GM18505 (cell line): ENCODE data around the gene TMEM151A.
"Not testable (repeated sequence)": the region's sequence is repeated elsewhere in the genome, so short reads cannot be mapped to it uniquely, and the experiment has no call there.

Source experiments
- ATAC-seq: cut with Tn5 transposase; IDR thresholded peaks from one replicate; pipeline ENCODE4 v1.9.1; 2021; ENCODE audit not compliant: unreplicated experiment
- POLR2A ChIP-seq: IDR thresholded peaks from 4 replicates; pipeline ENCODE4 v1.6.1; 2011; ENCODE audit warnings: borderline replicate concordance; ENCODE audit not compliant: insufficient read depth, insufficient read length; ENCODE audit errors: extremely low read depth

TMEM151A gene

GRCh38 chr11:66291706-66292542, at the start of gene TMEM151A:
Gene TMEM151A, plus strand, starts transcription at chr11:66291894. Its CDS starts 120 bp downstream, at chr11:66292014.
- TF ChIP-seq POLR2A: no peak
- no peak for ATAC-seq

- no peak for ATAC-seq
- no peak for TF ChIP-seq POLR2A
These were observed 49.5 kb upstream of the TMEM151A start for GRCh38 chr11:66242095-66242765.

DNA sequence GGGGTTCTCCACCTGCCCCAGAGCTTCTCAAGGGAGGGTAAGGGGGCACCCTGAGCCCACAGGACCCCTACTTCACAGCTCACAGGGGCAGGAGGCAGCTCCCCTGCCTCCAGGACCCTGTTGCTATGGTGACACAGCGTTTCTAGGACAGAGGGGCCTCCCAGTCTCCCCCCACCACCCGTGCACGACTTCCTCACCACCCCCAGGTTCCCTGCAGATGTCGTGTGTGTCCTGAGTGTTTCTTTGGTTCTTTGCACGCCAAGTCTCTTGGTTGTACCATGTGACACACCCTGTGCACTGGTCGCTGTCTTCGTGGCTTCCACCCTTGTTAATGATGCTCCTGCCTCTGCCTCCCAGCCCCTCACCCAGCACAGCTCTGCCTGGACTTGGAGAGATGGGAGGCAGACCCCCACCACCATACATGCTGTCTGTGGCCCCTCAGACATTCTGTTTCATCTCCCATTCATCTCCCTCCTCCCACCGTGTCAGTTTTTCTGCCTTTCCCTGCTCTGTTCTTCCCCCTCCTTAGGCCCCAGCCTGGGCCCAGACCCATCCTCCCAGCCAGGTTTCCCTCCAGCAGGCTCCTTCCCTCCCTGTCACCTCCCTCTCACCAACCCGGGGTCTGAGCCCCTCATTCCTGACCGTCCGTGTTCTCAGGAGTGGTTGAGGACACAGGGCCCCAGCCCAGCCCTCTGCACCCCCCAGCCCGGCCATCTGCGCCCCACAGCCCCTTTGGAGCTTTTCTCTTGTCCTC, 47.7 kb upstream of the TMEM151A start:
- TF ChIP-seq POLR2A: no peak
- no peak for ATAC-seq

- ATAC-seq: no peak
- no peak for TF ChIP-seq POLR2A
These were observed 44.4 kb upstream of the TMEM151A start for GRCh38 chr11:66247295-66247694.

- no peak for ATAC-seq
These were observed 43.9 kb upstream of the TMEM151A start for GRCh38 chr11:66247801-66248200.

DNA sequence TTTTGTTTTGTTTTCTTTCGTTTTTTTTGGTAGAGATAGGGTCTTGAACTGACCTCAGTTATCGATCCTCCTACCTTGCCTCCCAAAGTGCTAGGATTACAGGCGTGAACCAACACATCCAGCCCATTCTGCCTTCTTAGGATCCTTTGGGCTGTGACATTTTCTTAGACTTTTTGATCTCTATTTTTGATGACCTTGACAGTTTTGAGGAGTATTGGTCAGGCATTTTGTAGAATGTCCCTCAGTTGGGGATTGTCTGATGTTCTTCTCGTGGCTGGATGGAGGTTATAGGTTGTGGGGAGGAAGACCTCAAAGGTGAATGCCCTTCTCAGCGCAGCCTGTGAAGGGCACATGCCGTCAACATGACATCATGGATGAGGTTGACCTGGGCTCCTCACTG, 42.8 kb upstream of the TMEM151A start:
- ATAC-seq: no peak
- no peak for TF ChIP-seq POLR2A

More at GRCh38 chr11:66247801-66248200, 43.9 kb upstream of the TMEM151A start:
- no peak for TF ChIP-seq POLR2A

- TF ChIP-seq POLR2A: no peak
- no peak for ATAC-seq
These were observed 39.9 kb upstream of the TMEM151A start for GRCh38 chr11:66251809-66252208.

DNA sequence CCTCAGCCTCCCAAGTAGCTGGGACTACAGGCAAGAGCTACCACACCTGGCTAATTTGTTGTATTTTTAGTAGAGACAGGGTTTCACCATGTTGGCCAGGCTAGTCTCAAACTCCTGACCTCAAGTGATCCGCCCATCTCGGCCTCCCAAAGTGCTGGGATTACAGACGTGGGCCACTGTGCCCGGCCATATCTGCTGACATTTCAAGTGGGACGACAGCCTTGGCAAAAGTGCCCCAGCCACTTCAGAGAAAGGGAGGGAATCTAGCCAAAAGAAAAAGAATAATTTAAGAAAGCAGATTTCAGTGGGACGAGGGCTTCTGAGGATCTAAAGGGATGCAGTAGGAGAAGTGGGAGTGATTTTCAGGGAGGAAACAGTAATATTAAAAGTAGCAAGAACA, 38.6 kb upstream of the TMEM151A start:
- ATAC-seq: not testable (repeated sequence)

- peak; percentile 4 for TF ChIP-seq POLR2A
- no peak for ATAC-seq
These were observed 33.2 kb upstream of the TMEM151A start for GRCh38 chr11:66258473-66258893.

GRCh38 chr11:66259225-66259624, 32.5 kb upstream of the TMEM151A start:
- ATAC-seq: no peak

GRCh38 chr11:66259956-66260355, 31.7 kb upstream of the TMEM151A start:
- no peak for TF ChIP-seq POLR2A
- no peak for ATAC-seq

More at GRCh38 chr11:66259225-66259624, 32.5 kb upstream of the TMEM151A start:
- TF ChIP-seq POLR2A: no peak

DNA sequence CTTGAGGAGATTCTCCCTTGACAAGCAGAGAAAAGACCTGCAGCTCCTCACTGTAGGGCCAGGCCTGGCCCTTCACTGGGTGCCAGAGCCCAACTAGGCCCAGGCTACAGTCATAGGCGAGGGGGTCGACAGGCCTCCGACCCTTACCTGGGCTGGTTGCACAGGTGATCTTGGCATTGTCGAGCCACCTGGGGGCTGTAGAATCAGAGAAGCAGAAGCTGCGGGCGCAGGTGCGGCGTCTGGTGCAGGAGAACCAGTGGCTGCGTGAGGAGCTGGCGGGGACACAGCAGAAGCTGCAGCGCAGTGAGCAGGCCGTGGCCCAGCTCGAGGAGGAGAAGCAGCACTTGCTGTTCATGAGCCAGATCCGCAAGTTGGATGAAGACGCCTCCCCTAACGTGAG, 30.1 kb upstream of the TMEM151A start:
- no peak for TF ChIP-seq POLR2A

GRCh38 chr11:66262191-66262590, 29.5 kb upstream of the TMEM151A start:
- TF ChIP-seq POLR2A: no peak
- ATAC-seq: no peak

More for the DNA sequence above, 30.1 kb upstream of the TMEM151A start:
- ATAC-seq: no peak

- no peak for TF ChIP-seq POLR2A
- no peak for ATAC-seq
These were observed 29.0 kb upstream of the TMEM151A start for GRCh38 chr11:66262696-66263095.

DNA sequence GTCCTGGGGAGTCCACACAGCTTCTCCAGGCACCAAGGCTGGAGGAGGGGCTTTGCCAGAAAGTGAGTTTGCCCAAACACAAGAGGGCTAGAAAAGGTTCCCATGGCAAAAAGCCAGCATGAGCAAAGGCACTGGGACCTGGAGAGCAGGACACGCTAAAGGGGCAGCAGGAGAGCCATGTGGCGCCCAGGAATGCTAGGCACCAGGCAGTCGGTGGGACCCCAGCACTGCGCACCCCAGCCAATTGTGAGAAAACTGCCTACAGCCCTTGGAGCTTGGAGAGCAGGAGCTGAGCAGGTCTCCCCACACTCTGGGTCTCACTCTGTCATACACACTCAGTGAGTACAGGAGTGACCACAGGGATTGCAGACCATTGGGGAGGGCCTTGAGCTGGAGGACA, 28.5 kb upstream of the TMEM151A start:
- ATAC-seq: no peak
- no peak for TF ChIP-seq POLR2A
